ENCODE data around the gene IRX1. TPM values are rescaled to one million over a fixed set of nuclear protein-coding genes. Genes with fewer than 3 reads are reported as not detected.

The IRX1 gene
- total RNA-seq, 1 donor from 2014 or later, result not detected

- no peak for DNase-seq (ENCODE audit: low spot score)
- H3K27ac Mint-ChIP-seq (ENCODE audit: unreplicated experiment), result no peak overlapping the region
- no peak for TF ChIP-seq CTCF (IDR thresholded peaks at IDR 0.05; ENCODE audit: unreplicated experiment)
- H3K9me3 Mint-ChIP-seq (ENCODE audit: unreplicated experiment), result no peaks in the 10 kb centered on the region
- H3K36me3 Mint-ChIP-seq (ENCODE audit: low read depth, unreplicated experiment), result no peaks in the 10 kb centered on the region
- peaks cover 1% of the 10 kb centered on the region for H3K27me3 Mint-ChIP-seq (ENCODE audit: unreplicated experiment)
- no peak overlapping the region for H3K4me3 Mint-ChIP-seq (ENCODE audit: unreplicated experiment)
- H3K4me1 Mint-ChIP-seq (ENCODE audit: unreplicated experiment), result no peaks in the 10 kb centered on the region
Observed at GRCh38 chr5:3619579-3619978, 23.9 kb downstream of the IRX1 start.

- no peak for DNase-seq (ENCODE audit: low spot score)
- peaks cover 11% of the 10 kb centered on the region for H3K27me3 Mint-ChIP-seq (ENCODE audit: unreplicated experiment)
- H3K9me3 Mint-ChIP-seq (ENCODE audit: unreplicated experiment), result peaks cover 6% of the 10 kb centered on the region
- no peak for TF ChIP-seq CTCF (IDR thresholded peaks at IDR 0.05; ENCODE audit: unreplicated experiment)
- H3K4me1 Mint-ChIP-seq (ENCODE audit: unreplicated experiment), result no peaks in the 10 kb centered on the region
- no peaks in the 10 kb centered on the region for H3K36me3 Mint-ChIP-seq (ENCODE audit: low read depth, unreplicated experiment)
- H3K27ac Mint-ChIP-seq (ENCODE audit: unreplicated experiment), result no peak overlapping the region
- no peak overlapping the region for H3K4me3 Mint-ChIP-seq (ENCODE audit: unreplicated experiment)
Observed at GRCh38 chr5:3622961-3623360, 27.3 kb downstream of the IRX1 start.

- no peak for DNase-seq (ENCODE audit: low spot score)
- Mint-ChIP-seq H3K4me3 (ENCODE audit: unreplicated experiment) (no peak overlapping the region), H3K27ac (ENCODE audit: unreplicated experiment) (no peak overlapping the region), H3K9me3 (ENCODE audit: unreplicated experiment) (peaks cover 10% of the 10 kb centered on the region), H3K27me3 (ENCODE audit: unreplicated experiment) (peaks cover 15% of the 10 kb centered on the region), H3K4me1 (ENCODE audit: unreplicated experiment) (no peaks in the 10 kb centered on the region), H3K36me3 (ENCODE audit: low read depth, unreplicated experiment) (no peaks in the 10 kb centered on the region)
- TF ChIP-seq CTCF (IDR thresholded peaks at IDR 0.05; ENCODE audit: unreplicated experiment), result no peak
Observed at GRCh38 chr5:3625626-3626025, 30.0 kb downstream of the IRX1 start.

GRCh38 chr5:3634061-3634460 is 38.4 kb downstream of the IRX1 start:
- H3K4me1 Mint-ChIP-seq (ENCODE audit: unreplicated experiment), result no peaks in the 10 kb centered on the region
- no peak overlapping the region for H3K27ac Mint-ChIP-seq (ENCODE audit: unreplicated experiment)
- DNase-seq (ENCODE audit: low spot score), result no peak
- no peak overlapping the region for H3K4me3 Mint-ChIP-seq (ENCODE audit: unreplicated experiment)
- peaks cover 4% of the 10 kb centered on the region for H3K9me3 Mint-ChIP-seq (ENCODE audit: unreplicated experiment)
- TF ChIP-seq CTCF (IDR thresholded peaks at IDR 0.05; ENCODE audit: unreplicated experiment), result no peak
- peaks cover 2% of the 10 kb centered on the region for H3K27me3 Mint-ChIP-seq (ENCODE audit: unreplicated experiment)
- H3K36me3 Mint-ChIP-seq (ENCODE audit: low read depth, unreplicated experiment), result peaks cover 4% of the 10 kb centered on the region

- Mint-ChIP-seq H3K4me3 (ENCODE audit: unreplicated experiment) (no peak overlapping the region), H3K27ac (ENCODE audit: unreplicated experiment) (no peak overlapping the region), H3K4me1 (ENCODE audit: unreplicated experiment) (peaks cover 6% of the 10 kb centered on the region), H3K36me3 (ENCODE audit: low read depth, unreplicated experiment) (peaks cover 5% of the 10 kb centered on the region), H3K27me3 (ENCODE audit: unreplicated experiment) (no peaks in the 10 kb centered on the region), H3K9me3 (ENCODE audit: unreplicated experiment) (peaks cover 8% of the 10 kb centered on the region)
- TF ChIP-seq CTCF (IDR thresholded peaks at IDR 0.05; ENCODE audit: unreplicated experiment), result no peak
- DNase-seq (ENCODE audit: low spot score), result no peak
Observed at GRCh38 chr5:3639175-3639574, 43.5 kb downstream of the IRX1 start.

Measured in endothelial cell (in vitro differentiated cells).